B cell (primary cell): ENCODE data around the gene SP9. TPM values are rescaled to one million over a fixed set of nuclear protein-coding genes. Genes with fewer than 3 reads are reported as not detected.

Source experiments
- ATAC-seq: fragments of 200-7000 bp; cut with Tn5 transposase; one replicate; pipeline ENCODE4 v1.10.0; 2021; ENCODE audit warnings: low read depth, mild to moderate bottlenecking, moderate number of reproducible peaks, moderate library complexity
- CTCF ChIA-PET: fragments of 350-600 bp; sonication (Branson Sonifier 250); formaldehyde crosslinking; loops from one replicate; lab custom pipeline; 2021; ENCODE audit warnings: antibody characterized with exemption, inconsistent platforms; lab: Charles Lee
- POLR2A ChIA-PET: fragments of 350-600 bp; sonication (Branson Sonifier 250); formaldehyde crosslinking; loops from one replicate; lab custom pipeline; 2021; ENCODE audit warnings: antibody characterized with exemption; lab: Charles Lee
- DNase-seq: peaks from one replicate; pipeline ENCODE4 v3.0.0; 2013
- H2AFZ ChIP-seq: 2 replicates; pipeline ENCODE4 v1.6.1; 2012; ENCODE audit warnings: mild to moderate bottlenecking, low read depth, low read length; ENCODE audit not compliant: insufficient read depth, poor library complexity, severe bottlenecking
- H3K27ac ChIP-seq, 2 donors: 1 replicate in 1 of 2; 2 replicates in 1 of 2; pipeline ENCODE4 v1.5.1; 2012 to 2013; ENCODE audit warnings: low read length in 2 of 2, mild to moderate bottlenecking in 2 of 2, moderate library complexity in 1 of 2
- H3K27me3 ChIP-seq, 4 experiments: fragments of 200-600 bp in 1 of 4; sonication (generic) in 1 of 4; replicated peaks in 1 of 4; 1 replicate in 2 of 4; 2 replicates in 2 of 4; pipeline versions ENCODE4 v1.6.1 to v1.7.0; 2013 to 2016; ENCODE audit warnings: low read length in 3 of 4, mild to moderate bottlenecking in 2 of 4, mixed read lengths in 1 of 4, moderate library complexity in 1 of 4; ENCODE audit not compliant: insufficient read depth in 4 of 4, control insufficient read depth in 3 of 4; ENCODE audit errors: control extremely low read depth in 1 of 4
- H3K36me3 ChIP-seq, 2 experiments: replicated peaks in 1 of 2; 1 replicate in 1 of 2; 2 replicates in 1 of 2; pipeline versions ENCODE4 v1.6.1 to v1.7.1; 2013; ENCODE audit warnings: low read length in 1 of 2; ENCODE audit not compliant: insufficient read depth in 2 of 2, control insufficient read depth in 1 of 2; ENCODE audit errors: control extremely low read depth in 1 of 2, extremely low read depth in 1 of 2
- H3K4me1 ChIP-seq, 2 donors: fragments of 200-600 bp in 1 of 2; sonication (generic) in 1 of 2; 1 replicate in 1 of 2; 2 replicates in 1 of 2; pipeline versions ENCODE4 v1.5.1 to v1.6.1; 2013 to 2017; ENCODE audit warnings: low read length in 2 of 2; ENCODE audit not compliant: control insufficient read depth in 2 of 2, insufficient read depth in 2 of 2
- H3K4me2 ChIP-seq: replicated peaks from 2 replicates; pipeline ENCODE3; 2012; ENCODE audit warnings: mild to moderate bottlenecking, low read depth, low read length; ENCODE audit not compliant: poor library complexity, severe bottlenecking
- H3K4me3 ChIP-seq, 5 experiments: fragments of 200-600 bp in 1 of 5; sonication (generic) in 1 of 5; 1 replicate in 3 of 5; 2 replicates in 2 of 5; pipeline versions ENCODE4 v1.5.1 to v1.7.0; 2011 to 2016; ENCODE audit warnings: low read length in 4 of 5, mild to moderate bottlenecking in 4 of 5, low read depth in 2 of 5, control low read depth in 1 of 5, moderate library complexity in 1 of 5; ENCODE audit not compliant: insufficient read depth in 1 of 5; ENCODE audit errors: control extremely low read depth in 1 of 5, extremely low read depth in 1 of 5
- H3K79me2 ChIP-seq: fragments of 200-600 bp; sonication (generic); one replicate; pipeline ENCODE4 v1.6.0; 2016; ENCODE audit warnings: low read length; ENCODE audit not compliant: control insufficient read depth, insufficient read depth
- H3K9ac ChIP-seq: fragments of 200-600 bp; sonication (generic); 2 replicates; pipeline ENCODE4 v1.6.1; 2017; ENCODE audit warnings: mild to moderate bottlenecking, low read length, moderate library complexity
- H3K9me3 ChIP-seq, 3 donors: one replicate each; pipeline versions ENCODE4 v1.6.1 to v1.7.1; 2013; ENCODE audit warnings: low read length in 2 of 3; ENCODE audit not compliant: control insufficient read depth in 2 of 3, insufficient read depth in 1 of 3; ENCODE audit errors: control extremely low read depth in 1 of 3
- H4K20me1 ChIP-seq: 2 replicates; pipeline ENCODE4 v1.6.0; 2012; ENCODE audit warnings: mild to moderate bottlenecking, low read length; ENCODE audit not compliant: insufficient read depth, control insufficient read depth, poor library complexity, severe bottlenecking
- H3K27ac Mint-ChIP-seq: one replicate; pipeline ENCODE4 v1.8.0; 2021; ENCODE audit warnings: mixed read lengths
- H3K27me3 Mint-ChIP-seq: one replicate; pipeline ENCODE4 v1.8.0; 2021; ENCODE audit warnings: mixed read lengths
- H3K4me1 Mint-ChIP-seq: one replicate; pipeline ENCODE4 v1.8.0; 2021; ENCODE audit warnings: mixed read lengths
- H3K4me3 Mint-ChIP-seq: one replicate; pipeline ENCODE4 v1.8.0; 2021; ENCODE audit warnings: mixed read lengths
- H3K9me3 Mint-ChIP-seq: one replicate; pipeline ENCODE4 v1.8.0; 2022; ENCODE audit warnings: mixed read lengths; ENCODE audit not compliant: insufficient read depth
- CTCF ChIP-seq: fragments of 200-600 bp; IDR thresholded peaks from one replicate; pipeline ENCODE4 v1.8.0; 2022; ENCODE audit warnings: antibody characterized with exemption, mild to moderate bottlenecking
- EZH2 ChIP-seq: IDR thresholded peaks from 2 replicates; pipeline ENCODE4 v1.6.1; 2012; ENCODE audit warnings: borderline replicate concordance, low read depth, mild to moderate bottlenecking, moderate library complexity, low read length; ENCODE audit not compliant: insufficient read depth, poor library complexity, severe bottlenecking
- WGBS: methylation state at CpG from one replicate; pipeline ENCODE4 v1.1.5; 2013; ENCODE audit warnings: missing lambda C conversion rate; ENCODE audit not compliant: insufficient coverage; 5-methylcytosine and 5-hydroxymethylcytosine counted together
- intact Hi-C: fragments of 100-400 bp; cut with micrococcal nuclease; formaldehyde crosslinking; loops from one replicate; pipeline ENCODE4 v1.10.0; 2022
- polyA plus RNA-seq: library from polyadenylated mRNA; depleted of rRNA; stranded (reverse); fragments of >200 nt; gene quantifications from 2 replicates; pipeline ENCODE4 v1.2.3, GENCODE V29; 2012
- total RNA-seq, 2 donors: library from RNA; stranded (reverse); fragments of 120-200 nt in 1 of 2; gene quantifications; 1 replicate in 1 of 2; 2 replicates in 1 of 2; pipeline versions ENCODE4 v1.2.3 to v1.2.4, GENCODE V29; 2013 to 2022

Gene SP9
- total and polyA plus RNA-seq, 2 donors (not counting 1 experiment from before 2014, with no cell fraction given), result not detected

GRCh38 chr2:174343623-174344455 is 9.1 kb downstream of the SP9 start:
- H3K36me3 ChIP-seq, result peaks cover 4 to 6% of the 10 kb centered on the region in 2 experiments
- peaks cover 1 to 36% (median 5%) of the 10 kb centered on the region in 3 donors for H3K9me3 ChIP-seq
- POLR2A ChIA-PET, result no interaction called here
- no peak overlapping the region for H3K4me3 ChIP-seq
- no peak overlapping the region for H3K27ac ChIP-seq
- peak overlapping the region; percentile 41 for H3K4me2 ChIP-seq
- DNase-seq, result no peak
- no peaks in the 10 kb centered on the region for H3K79me2 ChIP-seq
- H2AFZ ChIP-seq, result no peak overlapping the region
- Mint-ChIP-seq H3K4me3 (peak overlapping the region; percentile 26), H3K27ac (no peak overlapping the region), H3K9me3 (no peaks in the 10 kb centered on the region), H3K4me1 (peaks cover 29% of the 10 kb centered on the region), H3K27me3 (peaks cover 52% of the 10 kb centered on the region)
- peaks cover 20% of the 10 kb centered on the region for H4K20me1 ChIP-seq
- no peak overlapping the region for H3K9ac ChIP-seq
- CTCF ChIA-PET, result interaction anchor here (0.6 to 7.2 kb wide), 10 partner anchors 10 to 1316 kb away, joined by 3 to 151 read pairs (median 4); partner anchors contain the start of gene SCRN3
- 13% methylated on average over 56 of the region's 57 CpGs for WGBS
- peaks cover 43 to 58% of the 10 kb centered on the region in 2 donors for H3K4me1 ChIP-seq
- intact Hi-C loops, result loop anchor here (1.0 to 10.0 kb wide), 6 partner anchors 9 to 1537 kb away; partner anchors contain the start of gene CDCA7
- peak; percentile 95 for TF ChIP-seq EZH2
- TF ChIP-seq CTCF, result no peak
- ATAC-seq, result no peak
- peaks cover 1 to 63% (median 56%) of the 10 kb centered on the region in 4 experiments for H3K27me3 ChIP-seq
